Stimulated activated CD4-positive, alpha-beta T cell treated with anti-CD3 and anti-CD28 coated beads, Interleukin-1b, Interleukin-23, amount 100 ng/mL, for 4 hours (primary cell): ENCODE measurements around the gene PTPRK.
"Not testable (repeated sequence)": the region's sequence is repeated elsewhere in the genome, so short reads cannot be mapped to it uniquely, and the experiment has no call there.

ENCODE experiments used
- DNase-seq, 2 donors: peaks; one replicate each; pipeline ENCODE4 v3.0.0-alpha.2; 2020; ENCODE audit warnings: low read depth in 2 of 2

Gene PTPRK

GRCh38 chr6:128491100-128491581 lies 29.3 kb downstream of the PTPRK start:
- DNase-seq: no peak

GRCh38 chr6:128487746-128488145 lies 32.7 kb downstream of the PTPRK start:
- no peak for DNase-seq

- DNase-seq: no peak
Measured at GRCh38 chr6:128487055-128487454, 33.3 kb downstream of the PTPRK start.

GRCh38 chr6:128486580-128486979 lies 33.8 kb downstream of the PTPRK start:
- not testable (repeated sequence) for DNase-seq

GRCh38 chr6:128483472-128484135 lies 36.8 kb downstream of the PTPRK start:
- DNase-seq: no peak

GRCh38 chr6:128482642-128483041 lies 37.8 kb downstream of the PTPRK start:
- DNase-seq: no peak

- no peak for DNase-seq
Measured at GRCh38 chr6:128479991-128480390, 40.4 kb downstream of the PTPRK start.

- DNase-seq: no peak
Measured at GRCh38 chr6:128479048-128479666, 41.2 kb downstream of the PTPRK start.

GRCh38 chr6:128478230-128479047 lies 42.0 kb downstream of the PTPRK start:
- DNase-seq: no peak

GRCh38 chr6:128474933-128475332 lies 45.5 kb downstream of the PTPRK start:
- DNase-seq: no peak

GRCh38 chr6:128474481-128474880 lies 45.9 kb downstream of the PTPRK start:
- DNase-seq: no peak

- no peak for DNase-seq
Measured at GRCh38 chr6:128471907-128472306, 48.5 kb downstream of the PTPRK start.

GRCh38 chr6:128465368-128466343 lies 54.7 kb downstream of the PTPRK start:
- DNase-seq: no peak

- no peak for DNase-seq
Measured at GRCh38 chr6:128464790-128465189, 55.6 kb downstream of the PTPRK start.

- no peak for DNase-seq
Measured at GRCh38 chr6:128463942-128464341, 56.5 kb downstream of the PTPRK start.

- no peak for DNase-seq
Measured at GRCh38 chr6:128461501-128461900, 58.9 kb downstream of the PTPRK start.

GRCh38 chr6:128456510-128457230 lies 63.7 kb downstream of the PTPRK start:
- DNase-seq: no peak

GRCh38 chr6:128455959-128456358 lies 64.4 kb downstream of the PTPRK start:
- no peak for DNase-seq

- DNase-seq: no peak
Measured at GRCh38 chr6:128452713-128453112, 67.7 kb downstream of the PTPRK start.

- no peak for DNase-seq
Measured at GRCh38 chr6:128446497-128446896, 73.9 kb downstream of the PTPRK start.

- DNase-seq: no peak
Measured at GRCh38 chr6:128443553-128443952, 76.8 kb downstream of the PTPRK start.
